Measurements from ENCODE around the gene MYLK. TPM values are rescaled to one million over a fixed set of nuclear protein-coding genes. Genes with fewer than 3 reads are reported as not detected.

Gene MYLK
- total and polyA plus RNA-seq, 4 donors: 17.1 to 158 (median 41.9) TPM

GRCh38 chr3:123861081-123861836 is 22.9 kb downstream of the MYLK start:
- no peak for DNase-seq (ENCODE audit: low spot score)
- Histone ChIP-seq H3K4me3 (ENCODE audit: low read depth in 1 of 3, low read length in 3 of 3) (no peak overlapping the region), H3K27ac (ENCODE audit: low read depth in 1 of 2, low read length in 2 of 2) (no peak overlapping the region), H3K36me3 (ENCODE audit: control insufficient read depth in 4 of 4, insufficient read depth in 3 of 4, low read depth in 1 of 4, low read length in 3 of 4) (peaks cover 0 to 2% (median 0%) of the 10 kb centered on the region in 4 donors), H3K27me3 (ENCODE audit: control insufficient read depth in 4 of 4, insufficient read depth in 4 of 4, low read length in 3 of 4) (no peaks in the 10 kb centered on the region), H3K9ac (ENCODE audit: low read depth in 1 of 2, low read length in 2 of 2) (no peak overlapping the region), H3K4me1 (ENCODE audit: control insufficient read depth in 4 of 4, insufficient read depth in 4 of 4, low read length in 3 of 4) (no peaks in the 10 kb centered on the region), H3K9me3 (ENCODE audit: control insufficient read depth in 4 of 4, low read length in 3 of 4) (no peaks in the 10 kb centered on the region)
- WGBS: 91% methylated on average over 8 of the region's 8 CpGs
- no peak for TF ChIP-seq ZBTB33 (IDR thresholded peaks at IDR 0.05)
- TF ChIP-seq FOXA2 (IDR thresholded peaks at IDR 0.05): no peak
- no peak for TF ChIP-seq RXRA (IDR thresholded peaks at IDR 0.05)
- no peak for TF ChIP-seq REST (IDR thresholded peaks at IDR 0.05)
- TF ChIP-seq NR2F2 (IDR thresholded peaks at IDR 0.05): no peak
- TF ChIP-seq TAF1 (conservative IDR thresholded peaks at IDR 0.05): no peak
- TF ChIP-seq MAX (IDR thresholded peaks at IDR 0.05): no peak
- TF ChIP-seq EGR1 (IDR thresholded peaks at IDR 0.05; ENCODE audit: low read depth in 2 of 2): no peak
- TF ChIP-seq YY1 (IDR thresholded peaks at IDR 0.05): no peak
- no peak for TF ChIP-seq HNF4G (IDR thresholded peaks at IDR 0.05)
- no peak for TF ChIP-seq JUND (IDR thresholded peaks at IDR 0.05)
- TF ChIP-seq ATF3 (IDR thresholded peaks at IDR 0.05): no peak
- TF ChIP-seq RAD21 (IDR thresholded peaks at IDR 0.05): no peak
- TF ChIP-seq HNF4A (conservative IDR thresholded peaks at IDR 0.05): no peak

GRCh38 chr3:123859177-123859576 is 25.0 kb downstream of the MYLK start:
- H3K9me3 ChIP-seq (ENCODE audit: control insufficient read depth in 4 of 4, low read length in 3 of 4): peaks cover 0 to 8% (median 0%) of the 10 kb centered on the region in 4 donors
- no peaks in the 10 kb centered on the region for H3K4me1 ChIP-seq (ENCODE audit: control insufficient read depth in 4 of 4, insufficient read depth in 4 of 4, low read length in 3 of 4)
- TF ChIP-seq GABPA (IDR thresholded peaks at IDR 0.05 in 1 of 2, conservative IDR thresholded peaks at IDR 0.05 in 1 of 2) (no peak), REST (IDR thresholded peaks at IDR 0.05) (no peak), FOXA2 (IDR thresholded peaks at IDR 0.05) (no peak), HNF4A (conservative IDR thresholded peaks at IDR 0.05) (no peak), MAX (IDR thresholded peaks at IDR 0.05) (no peak), TAF1 (conservative IDR thresholded peaks at IDR 0.05) (no peak), ATF3 (IDR thresholded peaks at IDR 0.05) (no peak), YY1 (IDR thresholded peaks at IDR 0.05) (no peak), CTCF (IDR thresholded peaks at IDR 0.05; ENCODE audit: low read depth, low read length, missing input control) (no peak), HNF4G (IDR thresholded peaks at IDR 0.05) (no peak), FOXA1 (IDR thresholded peaks at IDR 0.05) (no peak)
- no peaks in the 10 kb centered on the region for H3K27me3 ChIP-seq (ENCODE audit: control insufficient read depth in 4 of 4, insufficient read depth in 4 of 4, low read length in 3 of 4)
- H3K36me3 ChIP-seq (ENCODE audit: control insufficient read depth in 4 of 4, insufficient read depth in 3 of 4, low read depth in 1 of 4, low read length in 3 of 4): no peaks in the 10 kb centered on the region
- no peak overlapping the region for H3K4me3 ChIP-seq (ENCODE audit: low read depth in 1 of 3, low read length in 3 of 3)
- no peak overlapping the region for H3K9ac ChIP-seq (ENCODE audit: low read depth in 1 of 2, low read length in 2 of 2)
- H3K27ac ChIP-seq (ENCODE audit: low read depth in 1 of 2, low read length in 2 of 2): no peak overlapping the region
- DNase-seq (ENCODE audit: low spot score): no peak
- 93% methylated on average over 1 of the region's 1 CpG for WGBS

Data from liver (tissue), 9 donors.